Fibroblast of lung (primary cell): Measurements from ENCODE around the gene TUBA4B. TPM values are rescaled to one million over a fixed set of nuclear protein-coding genes. Genes with fewer than 3 reads are reported as not detected.

Experiments used
- DNase-seq, 2 donors: peaks; one replicate each; pipeline versions ENCODE4 v3.0.0 to v3.0.0-alpha.2; 2010; ENCODE audit warnings: low read depth in 2 of 2
- H2AFZ ChIP-seq: 2 replicates; pipeline ENCODE4 v1.5.1; 2012; ENCODE audit warnings: low read length, control low read depth, inconsistent platforms
- H3K27ac ChIP-seq: 2 replicates; pipeline ENCODE4 v1.5.1; 2011; ENCODE audit warnings: low read length, control low read depth; ENCODE audit not compliant: insufficient read depth
- H3K27me3 ChIP-seq: 2 replicates; pipeline ENCODE4 v1.5.1; 2011; ENCODE audit warnings: mild to moderate bottlenecking, low read length; ENCODE audit not compliant: control insufficient read depth, insufficient read depth
- H3K36me3 ChIP-seq: 2 replicates; pipeline ENCODE4 v1.5.1; 2011; ENCODE audit warnings: low read length; ENCODE audit not compliant: control insufficient read depth, insufficient read depth
- H3K4me1 ChIP-seq: 2 replicates; pipeline ENCODE4 v1.5.1; 2011; ENCODE audit warnings: low read length; ENCODE audit not compliant: control insufficient read depth, insufficient read depth; ENCODE audit errors: extremely low read depth
- H3K4me2 ChIP-seq: 2 replicates; pipeline ENCODE4 v1.5.1; 2011; ENCODE audit warnings: low read length, control low read depth; ENCODE audit not compliant: insufficient read depth; ENCODE audit errors: extremely low read depth
- H3K4me3 ChIP-seq, 4 experiments: fragments of 200-600 bp in 1 of 4; sonication (generic) in 1 of 4; replicated peaks in 1 of 4; 2 replicates each; pipeline ENCODE4 v1.5.1; 2011 to 2016; ENCODE audit warnings: low read length in 4 of 4, low read depth in 3 of 4, mild to moderate bottlenecking in 3 of 4, control low read depth in 2 of 4, inconsistent platforms in 1 of 4, mixed read lengths in 1 of 4; ENCODE audit not compliant: insufficient read depth in 1 of 4; ENCODE audit errors: control extremely low read depth in 1 of 4
- H3K79me2 ChIP-seq: 2 replicates; pipeline ENCODE4 v1.5.1; 2012; ENCODE audit warnings: mild to moderate bottlenecking, low read length, inconsistent platforms; ENCODE audit not compliant: control insufficient read depth, insufficient read depth
- H3K9ac ChIP-seq: 2 replicates; pipeline ENCODE4 v1.5.1; 2011; ENCODE audit warnings: mild to moderate bottlenecking, low read length, control low read depth; ENCODE audit not compliant: insufficient read depth
- H3K9me3 ChIP-seq: 2 replicates; pipeline ENCODE4 v1.5.1; 2012; ENCODE audit warnings: low read depth, low read length; ENCODE audit not compliant: control insufficient read depth, insufficient read depth
- H4K20me1 ChIP-seq: 2 replicates; pipeline ENCODE4 v1.5.1; 2011; ENCODE audit warnings: low read length; ENCODE audit not compliant: control insufficient read depth, insufficient read depth; ENCODE audit errors: extremely low read depth
- EZH2 ChIP-seq: IDR thresholded peaks from 2 replicates; pipeline ENCODE4 v1.5.1; 2012; ENCODE audit warnings: low read length, control low read depth, mild to moderate bottlenecking; ENCODE audit errors: missing control alignments
- polyA plus RNA-seq, 2 donors: library from polyadenylated mRNA; depleted of rRNA in 1 of 2; stranded (reverse) in 1 of 2; unstranded in 1 of 2; fragments of >200 nt; gene quantifications; 2 replicates each; pipeline ENCODE4 v1.2.1, GENCODE V29; 2011 to 2012; ENCODE audit warnings: missing spikeins in 1 of 2
- total RNA-seq: library from RNA; depleted of rRNA; stranded (reverse); fragments of >200 nt; gene quantifications from 2 replicates; pipeline ENCODE4 v1.2.1, GENCODE V29; 2014
- TF ChIP-seq, protein P1 (sequence below), 2 donors: IDR thresholded peaks in 1 of 2; conservative IDR thresholded peaks in 1 of 2; 1 replicate in 1 of 2; 2 replicates in 1 of 2; pipeline ENCODE4 v1.5.1; 2011 to 2012; ENCODE audit warnings: low read length in 2 of 2, control low read depth in 1 of 2, inconsistent platforms in 1 of 2, low read depth in 1 of 2, mild to moderate bottlenecking in 1 of 2

TUBA4B gene
- total and polyA plus RNA-seq, 2 donors (not counting 1 experiment from before 2014, with no cell fraction given), result not detected

DNA sequence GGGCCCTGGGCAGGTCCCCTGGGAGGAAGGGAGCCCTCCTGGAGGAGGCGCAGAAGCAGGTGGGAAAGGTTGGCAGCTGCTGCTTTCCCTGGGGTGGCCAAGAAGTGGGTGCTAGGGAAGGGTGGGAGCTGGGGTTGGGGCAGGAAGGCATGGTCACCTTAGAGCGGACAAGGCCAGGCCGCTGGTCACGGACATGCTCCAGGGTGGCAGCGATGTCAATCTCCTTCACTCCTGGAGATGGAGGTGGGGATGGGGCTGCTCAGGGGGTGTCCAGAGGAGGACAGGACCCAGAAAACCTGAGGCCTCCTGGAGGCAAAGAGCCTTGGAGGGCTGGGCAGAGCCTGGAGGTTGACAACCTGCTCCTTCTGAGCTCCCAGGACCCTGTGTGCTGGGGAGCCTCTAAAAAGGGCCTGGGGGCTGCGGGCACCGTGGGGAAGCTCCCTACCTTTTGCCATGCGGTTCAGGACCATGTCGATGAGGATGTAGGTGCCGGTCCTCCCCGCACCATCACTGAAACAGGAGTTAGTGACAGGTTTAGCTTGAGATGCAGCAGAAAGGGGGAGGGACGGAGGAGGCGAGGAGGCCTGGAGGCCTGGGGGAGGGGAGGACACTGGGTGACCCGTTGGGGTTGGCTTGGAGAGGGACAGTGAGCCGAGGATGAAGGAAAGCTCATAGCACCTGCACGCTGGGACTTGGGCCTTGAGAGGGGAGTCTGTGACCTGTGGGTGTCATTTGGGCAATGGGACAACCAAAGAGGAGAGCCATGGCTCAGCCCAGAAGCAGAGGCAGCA, 37.5 kb downstream of the TUBA4B start:
- Histone ChIP-seq H3K27me3 (no peaks in the 10 kb centered on the region), H3K9ac (no peak overlapping the region), H3K4me1 (peaks cover 14% of the 10 kb centered on the region), H4K20me1 (no peaks in the 10 kb centered on the region), H3K4me3 (no peak overlapping the region), H3K4me2 (no peak overlapping the region), H3K36me3 (peaks cover 2% of the 10 kb centered on the region), H2AFZ (no peak overlapping the region), H3K9me3 (no peaks in the 10 kb centered on the region), H3K79me2 (no peaks in the 10 kb centered on the region), H3K27ac (no peak overlapping the region)
- DNase-seq, result no peak
- no peak for TF ChIP-seq EZH2
- TF ChIP-seq, protein P1, sequence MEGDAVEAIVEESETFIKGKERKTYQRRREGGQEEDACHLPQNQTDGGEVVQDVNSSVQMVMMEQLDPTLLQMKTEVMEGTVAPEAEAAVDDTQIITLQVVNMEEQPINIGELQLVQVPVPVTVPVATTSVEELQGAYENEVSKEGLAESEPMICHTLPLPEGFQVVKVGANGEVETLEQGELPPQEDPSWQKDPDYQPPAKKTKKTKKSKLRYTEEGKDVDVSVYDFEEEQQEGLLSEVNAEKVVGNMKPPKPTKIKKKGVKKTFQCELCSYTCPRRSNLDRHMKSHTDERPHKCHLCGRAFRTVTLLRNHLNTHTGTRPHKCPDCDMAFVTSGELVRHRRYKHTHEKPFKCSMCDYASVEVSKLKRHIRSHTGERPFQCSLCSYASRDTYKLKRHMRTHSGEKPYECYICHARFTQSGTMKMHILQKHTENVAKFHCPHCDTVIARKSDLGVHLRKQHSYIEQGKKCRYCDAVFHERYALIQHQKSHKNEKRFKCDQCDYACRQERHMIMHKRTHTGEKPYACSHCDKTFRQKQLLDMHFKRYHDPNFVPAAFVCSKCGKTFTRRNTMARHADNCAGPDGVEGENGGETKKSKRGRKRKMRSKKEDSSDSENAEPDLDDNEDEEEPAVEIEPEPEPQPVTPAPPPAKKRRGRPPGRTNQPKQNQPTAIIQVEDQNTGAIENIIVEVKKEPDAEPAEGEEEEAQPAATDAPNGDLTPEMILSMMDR (conservative IDR thresholded peaks at IDR 0.05 in 1 of 2, IDR thresholded peaks at IDR 0.05 in 1 of 2; ENCODE audit: low read depth in 1 of 2, low read length in 2 of 2), result no peak

DNA sequence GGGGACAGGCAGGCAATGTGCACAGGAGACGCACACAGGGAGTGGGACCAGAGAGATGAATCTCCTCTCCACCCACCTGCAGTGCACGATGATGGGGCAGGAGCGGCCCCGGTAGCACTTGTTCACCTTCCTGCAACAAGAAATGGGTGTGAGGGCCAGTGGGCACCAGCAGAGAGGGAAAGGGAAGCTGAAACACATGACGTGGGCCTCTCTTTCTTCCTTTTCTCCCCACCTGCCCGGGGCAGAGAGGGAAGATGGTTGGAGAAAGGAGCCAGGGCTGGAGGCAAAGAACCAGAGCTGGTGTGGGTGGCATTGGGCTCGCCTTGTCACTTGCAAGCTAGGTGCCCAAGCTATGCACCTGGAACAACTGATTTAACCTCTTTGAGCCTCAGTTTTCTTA, 38.4 kb downstream of the TUBA4B start:
- Histone ChIP-seq H3K9ac (no peak overlapping the region), H3K27ac (no peak overlapping the region), H3K4me2 (no peak overlapping the region), H4K20me1 (no peaks in the 10 kb centered on the region), H2AFZ (no peak overlapping the region), H3K36me3 (peaks cover 2% of the 10 kb centered on the region), H3K4me3 (no peak overlapping the region), H3K27me3 (no peaks in the 10 kb centered on the region), H3K79me2 (no peaks in the 10 kb centered on the region), H3K9me3 (no peaks in the 10 kb centered on the region), H3K4me1 (peaks cover 11% of the 10 kb centered on the region)
- TF ChIP-seq, protein P1 (conservative IDR thresholded peaks at IDR 0.05 in 1 of 2, IDR thresholded peaks at IDR 0.05 in 1 of 2; ENCODE audit: low read depth in 1 of 2, low read length in 2 of 2), result no peak
- TF ChIP-seq EZH2, result no peak
- DNase-seq, result no peak

DNA sequence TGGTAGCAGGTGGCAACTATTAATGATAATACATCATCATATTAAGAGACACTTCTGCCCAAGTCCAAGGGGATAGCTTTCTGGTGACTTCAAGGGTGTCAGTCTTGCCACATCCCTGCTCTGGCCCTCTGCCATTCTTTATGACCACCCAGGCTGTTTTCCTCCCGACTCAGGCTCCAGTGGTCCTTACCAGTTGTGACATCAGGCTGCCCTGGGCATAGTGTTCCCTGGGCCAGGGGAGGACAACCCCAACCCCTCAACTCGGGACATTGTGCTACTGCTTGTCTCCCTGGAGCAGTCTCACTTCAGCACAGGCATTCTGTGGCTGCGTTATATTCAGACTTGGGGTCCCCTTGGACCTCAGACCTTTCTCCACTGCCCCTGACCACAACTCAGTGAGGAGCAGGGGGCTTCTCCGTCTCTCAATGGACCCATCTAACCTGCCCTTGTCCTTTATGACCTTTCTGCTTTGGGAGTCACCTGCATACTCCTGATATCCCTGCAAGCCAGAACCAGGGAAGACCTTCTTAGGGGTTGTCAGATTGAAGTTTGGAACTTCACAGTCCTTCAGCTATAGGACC, 39.0 kb downstream of the TUBA4B start:
- no peak overlapping the region for H3K4me2 ChIP-seq
- H3K27ac ChIP-seq, result no peak overlapping the region
- no peak for DNase-seq
- H3K4me3 ChIP-seq, result no peak overlapping the region
- TF ChIP-seq, protein P1 (conservative IDR thresholded peaks at IDR 0.05 in 1 of 2, IDR thresholded peaks at IDR 0.05 in 1 of 2; ENCODE audit: low read depth in 1 of 2, low read length in 2 of 2), result no peak
- no peak for TF ChIP-seq EZH2
- no peaks in the 10 kb centered on the region for H3K9me3 ChIP-seq
- H3K79me2 ChIP-seq, result no peaks in the 10 kb centered on the region
- no peaks in the 10 kb centered on the region for H3K27me3 ChIP-seq
- H3K9ac ChIP-seq, result no peak overlapping the region
- no peaks in the 10 kb centered on the region for H3K36me3 ChIP-seq
- no peaks in the 10 kb centered on the region for H4K20me1 ChIP-seq
- H3K4me1 ChIP-seq, result peaks cover 8% of the 10 kb centered on the region
- H2AFZ ChIP-seq, result no peak overlapping the region
